Cerebellar nuclear complex (tissue), 1 donor: ENCODE measurements around the gene UBTD1.
"Not testable (repeated sequence)": the region's sequence is repeated elsewhere in the genome, so short reads cannot be mapped to it uniquely, and the experiment has no call there.

ENCODE experiments used
- DNase-seq, 2 experiments: peaks; one replicate each; lab custom pipeline; 2025; lab: John Stamatoyannopoulos, UW

The UBTD1 gene

GRCh38 chr10:97563337-97563736 is 64.6 kb downstream of the UBTD1 start:
- DNase-seq = no peak

GRCh38 chr10:97564776-97565175 is 66.1 kb downstream of the UBTD1 start:
- no peak for DNase-seq

DNA sequence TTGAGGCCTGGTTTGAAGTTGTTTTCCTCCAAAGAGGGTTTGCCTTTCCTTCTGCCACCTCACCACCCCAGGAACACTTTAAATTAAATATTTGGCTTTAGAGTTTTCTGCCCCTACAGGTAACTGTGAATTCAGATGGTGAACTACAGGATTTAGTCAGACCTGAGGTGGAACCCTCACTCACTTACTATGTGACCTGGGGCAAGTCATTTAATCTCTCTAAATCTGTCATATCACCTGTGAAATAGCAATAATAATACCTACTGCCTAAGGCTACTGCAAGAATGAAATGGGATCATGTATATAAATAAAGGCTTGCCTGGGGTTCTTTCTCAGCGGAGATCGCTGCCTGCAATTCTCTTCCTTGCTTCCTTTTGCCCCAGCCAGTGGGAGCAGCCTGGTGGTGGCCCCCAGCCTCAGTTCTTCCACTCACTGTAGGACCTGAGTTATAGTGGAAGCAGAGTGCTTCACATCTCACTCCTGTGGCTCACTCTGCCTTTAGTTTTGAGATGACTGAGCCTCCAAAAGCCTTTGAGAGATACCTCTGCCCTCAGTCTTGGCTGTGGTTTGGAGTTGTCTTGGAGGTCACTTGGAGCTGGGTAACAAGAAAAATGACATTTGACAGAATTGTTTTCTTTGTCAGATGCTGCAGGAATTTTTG is 67.7 kb downstream of the UBTD1 start:
- DNase-seq = no peak

DNA sequence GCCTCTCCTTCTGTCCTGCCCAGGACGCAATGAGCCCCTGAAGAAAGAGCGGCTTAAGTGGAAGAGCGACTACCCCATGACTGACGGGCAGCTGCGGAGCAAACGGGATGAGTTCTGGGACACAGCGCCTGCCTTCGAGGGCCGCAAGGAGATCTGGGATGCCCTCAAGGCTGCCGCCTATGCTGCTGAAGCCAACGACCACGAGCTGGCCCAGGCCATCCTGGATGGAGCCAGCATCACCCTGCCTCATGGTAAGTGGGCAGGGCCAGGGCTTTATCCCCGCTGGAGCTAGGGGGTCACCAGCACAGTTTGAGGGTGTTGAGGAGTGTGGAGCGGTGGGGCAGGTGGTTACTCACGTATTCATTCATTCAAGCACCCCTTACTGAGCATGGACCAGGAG is 69.2 kb downstream of the UBTD1 start:
- DNase-seq = no peak

- DNase-seq = no peak
These were observed 71.5 kb downstream of the UBTD1 start for GRCh38 chr10:97570146-97570788.

DNA sequence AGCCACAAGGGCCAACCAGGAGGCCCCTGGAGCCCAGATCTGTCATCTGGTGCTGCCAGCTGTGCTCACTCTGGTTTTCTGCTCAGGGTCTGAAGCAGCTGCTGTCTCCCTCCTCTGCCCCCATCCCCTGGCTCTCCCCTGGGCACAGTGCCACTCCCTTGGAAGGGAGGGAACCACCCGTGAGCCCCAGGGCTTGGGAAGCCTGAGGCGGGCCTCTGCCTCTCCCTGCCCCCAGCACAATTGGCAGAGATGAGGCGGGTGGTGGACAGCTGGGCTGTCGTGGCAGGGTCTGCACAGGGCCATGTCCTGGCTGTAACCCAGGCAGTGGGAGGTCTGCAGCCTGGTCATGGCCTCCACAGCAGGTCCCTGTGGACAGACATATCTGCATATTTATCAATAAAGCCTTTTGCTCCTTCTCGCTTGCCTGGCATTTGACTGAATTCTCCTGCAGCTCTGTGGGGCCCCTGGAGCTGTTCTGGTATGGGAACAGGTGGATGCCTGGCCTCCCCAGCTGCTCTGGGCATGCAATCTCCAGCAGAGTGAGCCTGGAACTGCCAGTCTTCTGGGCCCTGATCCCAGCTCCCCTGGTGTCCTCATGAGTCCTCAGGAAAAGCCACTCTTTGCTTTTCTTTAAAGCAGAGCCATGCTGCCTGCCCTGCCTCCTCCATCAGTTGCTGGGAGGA is 72.2 kb downstream of the UBTD1 start:
- DNase-seq = peak; percentile 22 to 77

GRCh38 chr10:97571622-97572021 is 72.9 kb downstream of the UBTD1 start:
- DNase-seq = peak in 1 of 2 experiments; percentile 48

GRCh38 chr10:97572214-97572989 is 73.7 kb downstream of the UBTD1 start, which contains the start of gene ANKRD2:
TSS of gene ANKRD2 (plus strand) at chr10:97572779. CDS start at chr10:97572789, 10 bp downstream.
- peak in 1 of 2 experiments; percentile 48 for DNase-seq

DNA sequence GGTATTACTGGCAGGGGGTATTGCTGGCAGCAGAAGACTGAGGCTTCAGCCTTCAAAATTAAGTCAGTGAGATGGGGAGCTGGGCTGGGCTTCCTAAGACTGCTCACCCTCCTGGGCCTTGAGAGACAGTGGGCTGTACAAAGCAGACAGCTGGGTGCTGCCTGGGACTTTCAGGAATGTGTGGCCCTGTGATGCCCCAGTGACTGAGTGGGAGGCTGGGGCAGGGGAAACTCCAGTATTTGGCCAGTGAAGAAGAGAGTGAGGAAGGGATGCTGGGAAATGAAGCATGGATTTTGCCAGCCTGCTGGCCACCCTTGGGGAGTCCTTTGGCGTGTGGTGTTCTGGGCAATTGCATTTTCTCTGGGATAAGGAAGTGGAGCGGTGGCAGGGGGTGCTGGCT is 74.3 kb downstream of the UBTD1 start:
- DNase-seq = no peak

DNA sequence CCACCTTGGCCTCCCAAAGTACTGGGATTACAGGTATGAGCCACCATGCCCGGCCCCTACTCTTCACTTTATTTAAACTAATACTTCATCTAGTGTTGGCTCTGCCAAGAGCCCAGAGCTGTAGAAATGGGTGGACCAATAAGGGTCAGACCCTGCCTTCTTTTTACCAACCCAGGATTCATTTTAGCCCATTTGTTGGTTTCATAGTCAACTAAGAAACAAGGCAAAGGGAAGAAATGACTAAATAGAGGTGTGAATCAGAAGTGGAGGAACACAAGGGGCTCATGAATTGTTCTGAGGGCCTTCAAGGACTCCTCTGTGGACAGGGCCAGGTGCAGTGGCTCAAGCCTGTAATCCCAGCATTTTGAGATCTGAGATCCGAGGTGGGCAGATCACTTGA is 74.9 kb downstream of the UBTD1 start:
- DNase-seq = no peak

GRCh38 chr10:97574374-97575126 is 75.8 kb downstream of the UBTD1 start:
- DNase-seq = peak; percentile 31 to 69

DNA sequence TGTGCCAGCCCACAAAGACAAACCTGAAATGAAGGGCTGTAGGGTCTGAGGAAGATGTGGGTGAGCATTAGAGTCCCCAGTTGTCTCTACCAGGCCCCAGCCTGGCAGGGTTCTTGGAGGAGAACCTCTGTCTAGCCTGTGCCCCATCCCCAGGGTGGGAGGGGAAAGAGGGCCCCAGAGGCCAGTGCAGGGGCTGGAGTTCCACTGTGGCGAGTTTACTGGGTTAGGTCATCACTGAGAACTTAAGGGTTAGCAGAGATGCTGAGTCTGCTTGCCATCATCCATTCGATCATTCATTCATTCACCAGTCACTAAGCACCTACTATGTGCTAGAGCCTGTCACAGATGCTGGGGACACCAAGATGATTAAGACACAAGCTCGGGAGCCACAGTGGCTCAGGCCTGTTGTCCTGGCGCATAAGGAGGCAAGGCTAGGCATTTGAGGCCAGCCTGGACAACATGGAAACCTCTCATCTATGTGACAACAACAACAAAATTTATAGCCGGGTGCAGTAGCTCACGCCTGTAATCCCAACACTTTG is 76.5 kb downstream of the UBTD1 start:
- DNase-seq = no peak

DNA sequence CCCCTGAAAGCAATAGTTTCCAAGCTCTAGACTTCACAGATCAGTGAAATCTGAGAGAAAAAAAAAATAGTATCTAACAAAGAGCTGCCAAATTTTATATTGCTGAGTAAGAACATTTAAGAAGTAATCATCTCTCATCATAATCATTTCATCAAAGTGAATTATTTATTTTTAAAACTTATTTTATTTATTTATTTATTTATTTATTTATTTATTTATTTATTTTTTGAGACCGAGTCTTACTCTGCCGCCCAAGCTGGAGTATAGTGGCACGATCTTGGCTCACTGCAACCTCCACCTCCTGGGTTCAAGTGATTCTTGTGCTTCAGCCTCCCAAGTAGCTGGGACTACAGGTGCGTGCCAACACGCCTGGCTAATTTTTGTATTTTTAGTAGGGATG is 77.8 kb downstream of the UBTD1 start:
- not testable (repeated sequence) for DNase-seq

GRCh38 chr10:97577701-97578100 is 79.0 kb downstream of the UBTD1 start:
- DNase-seq = no peak

DNA sequence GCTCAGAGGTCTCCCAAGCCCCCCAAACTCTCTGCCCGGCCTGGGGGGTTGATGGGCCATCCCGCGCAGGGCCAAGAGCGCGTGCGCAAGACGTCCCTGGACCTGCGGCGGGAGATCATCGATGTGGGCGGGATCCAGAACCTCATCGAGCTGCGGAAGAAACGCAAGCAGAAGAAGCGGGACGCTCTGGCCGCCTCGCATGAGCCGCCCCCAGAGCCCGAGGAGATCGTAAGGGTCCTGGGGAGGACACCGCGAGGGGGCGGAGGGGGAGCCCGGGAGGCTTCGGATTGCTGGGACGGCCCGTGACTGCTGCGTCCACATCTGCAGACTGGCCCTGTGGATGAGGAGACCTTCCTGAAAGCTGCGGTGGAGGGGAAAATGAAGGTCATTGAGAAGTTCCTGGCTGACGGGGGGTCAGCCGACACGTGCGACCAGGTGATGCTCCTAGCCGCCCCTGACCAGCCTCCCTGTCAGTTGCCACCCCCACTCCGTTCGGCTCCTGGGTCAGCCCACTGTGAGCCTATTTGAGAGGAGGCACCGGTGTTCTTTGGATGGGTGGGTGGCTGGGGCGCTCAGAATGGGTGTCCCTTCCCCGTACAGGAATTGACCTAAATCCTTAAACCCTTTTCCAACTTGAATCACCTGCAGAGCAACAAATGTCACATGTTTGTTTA is 79.6 kb downstream of the UBTD1 start:
- DNase-seq = no peak

GRCh38 chr10:97580421-97581367 is 82.0 kb downstream of the UBTD1 start:
- no peak for DNase-seq

- no peak for DNase-seq
These were observed 83.4 kb downstream of the UBTD1 start for GRCh38 chr10:97582169-97582568.

- DNase-seq = no peak
These were observed 84.8 kb downstream of the UBTD1 start for GRCh38 chr10:97583476-97583875.

GRCh38 chr10:97584060-97584797 is 85.5 kb downstream of the UBTD1 start, which contains the start of gene HOGA1:
TSS of gene HOGA1 (plus strand) at chr10:97584389. CDS start at chr10:97584704, 315 bp downstream.
- peak; percentile 100 for DNase-seq
